Body of pancreas (tissue), 4 donors: ENCODE results near the gene RUNDC3A.

Source experiments
- CTCF ChIP-seq, 7 experiments: fragments of 450-650 bp in 4 of 7; fragments of 200-600 bp in 3 of 7; sonication (generic) in 3 of 7; IDR thresholded peaks; one replicate each; pipeline ENCODE4 v1.5.1; 2016 to 2019; ENCODE audit warnings: antibody characterized with exemption in 7 of 7
- POLR2A ChIP-seq, 3 donors: fragments of 450-650 bp; IDR thresholded peaks; one replicate each; pipeline ENCODE4 v1.6.1; 2016; ENCODE audit warnings: antibody characterized with exemption in 3 of 3, mild to moderate bottlenecking in 2 of 3

- TF ChIP-seq POLR2A (IDR thresholded peaks at IDR 0.05), result no peak
- TF ChIP-seq CTCF (IDR thresholded peaks at IDR 0.05), result no peak
Measured at GRCh38 chr17:44335968-44336367, 27.6 kb downstream of the RUNDC3A start.
